HG03103 (cell line): Measurements from ENCODE around the gene ALPG.
"Not testable (repeated sequence)": the region's sequence is repeated elsewhere in the genome, so short reads cannot be mapped to it uniquely, and the experiment has no call there.

Source experiments
- ATAC-seq: cut with Tn5 transposase; IDR thresholded peaks from one replicate; pipeline ENCODE4 v1.9.1; 2021; ENCODE audit warnings: low read depth; ENCODE audit not compliant: unreplicated experiment

Gene ALPG

GRCh38 chr2:232376713-232377112 is 29.9 kb upstream of the ALPG start:
- ATAC-seq: no peak

GRCh38 chr2:232377319-232377718 is 29.3 kb upstream of the ALPG start:
- no peak for ATAC-seq

DNA sequence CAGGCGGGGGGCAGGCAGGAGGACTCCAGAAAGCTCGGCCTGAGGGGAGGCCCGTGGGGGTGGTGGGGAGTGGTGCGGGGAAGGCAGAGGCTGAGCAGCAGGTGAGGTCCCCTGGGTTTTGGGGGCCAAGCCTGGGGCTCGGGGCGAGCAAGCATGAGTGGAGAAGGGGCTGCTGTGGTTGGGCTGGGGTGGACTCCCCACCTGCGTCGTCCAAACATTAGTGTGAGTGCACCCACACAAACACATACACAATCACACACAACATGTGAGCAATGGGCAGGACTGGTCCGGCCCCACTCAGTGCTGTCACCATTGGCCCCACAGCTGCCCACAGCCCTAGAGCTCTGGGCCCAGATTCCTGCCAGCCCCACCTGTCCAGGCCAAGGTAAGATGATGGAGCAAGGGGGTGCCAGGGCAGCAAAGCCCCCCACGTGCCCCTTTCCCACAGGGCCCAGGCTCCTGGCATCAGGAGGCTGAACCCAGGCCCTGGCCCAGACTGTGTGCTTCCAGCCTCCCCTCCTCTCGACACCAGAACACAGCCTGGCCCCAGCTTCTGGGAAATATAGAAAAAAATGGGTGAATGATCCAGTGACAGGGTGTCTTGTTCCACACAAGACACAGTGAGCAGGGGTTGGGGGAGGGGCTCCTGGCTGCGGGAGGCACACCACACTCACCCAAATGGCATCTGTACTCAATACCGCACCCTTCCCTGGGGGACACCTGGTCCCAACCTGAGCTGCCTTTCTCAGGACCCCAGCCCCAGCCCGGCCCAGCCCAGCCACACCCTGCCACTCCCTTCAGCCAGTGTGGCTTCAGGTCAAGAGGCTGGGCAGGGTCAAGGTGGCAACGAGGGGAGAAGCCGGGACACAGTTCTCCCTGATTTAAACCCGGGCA is 28.6 kb upstream of the ALPG start:
- no peak for ATAC-seq

GRCh38 chr2:232378735-232379151 is 27.9 kb upstream of the ALPG start, which contains the start of gene ALPP:
Gene ALPP (plus strand): TSS chr2:232378751. CDS start chr2:232378803, 52 bp downstream.
- ATAC-seq: not testable (repeated sequence)

DNA sequence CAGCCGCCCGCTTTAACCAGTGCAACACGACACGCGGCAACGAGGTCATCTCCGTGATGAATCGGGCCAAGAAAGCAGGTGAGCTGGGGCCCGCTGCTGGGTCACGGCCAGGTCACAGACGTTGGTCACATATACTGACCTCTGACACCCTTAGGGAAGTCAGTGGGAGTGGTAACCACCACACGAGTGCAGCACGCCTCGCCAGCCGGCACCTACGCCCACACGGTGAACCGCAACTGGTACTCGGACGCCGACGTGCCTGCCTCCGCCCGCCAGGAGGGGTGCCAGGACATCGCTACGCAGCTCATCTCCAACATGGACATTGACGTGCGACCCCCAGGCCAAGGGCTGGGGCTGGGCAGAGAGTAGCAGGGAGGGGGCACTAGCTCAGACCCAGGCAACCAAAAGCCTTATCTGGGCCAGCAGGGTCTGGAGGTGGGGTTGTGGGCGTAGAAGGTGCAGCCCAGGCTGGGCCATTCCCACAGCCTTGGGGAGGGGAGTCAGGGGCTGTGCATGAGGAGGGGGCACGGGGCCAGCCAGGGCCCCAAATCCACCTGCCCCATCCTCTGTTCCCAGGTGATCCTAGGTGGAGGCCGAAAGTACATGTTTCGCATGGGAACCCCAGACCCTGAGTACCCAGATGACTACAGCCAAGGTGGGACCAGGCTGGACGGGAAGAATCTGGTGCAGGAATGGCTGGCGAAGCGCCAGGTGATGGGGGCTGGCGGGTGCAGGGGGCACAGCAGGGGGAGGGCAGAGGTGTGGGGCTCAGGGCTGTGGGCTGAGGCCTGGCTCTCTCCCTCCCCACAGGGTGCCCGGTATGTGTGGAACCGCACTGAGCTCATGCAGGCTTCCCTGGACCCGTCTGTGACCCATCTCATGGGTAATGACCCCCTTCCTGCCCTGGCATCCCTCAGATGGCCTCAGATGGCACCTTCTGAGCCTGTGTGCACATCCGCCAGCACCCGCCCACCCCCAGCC is 26.7 kb upstream of the ALPG start:
- ATAC-seq: not testable (repeated sequence)

- not testable (repeated sequence) for ATAC-seq
These were observed 25.2 kb upstream of the ALPG start for GRCh38 chr2:232381204-232382031.

GRCh38 chr2:232382331-232383225 is 24.1 kb upstream of the ALPG start:
- no peak for ATAC-seq

- ATAC-seq: no peak
These were observed 22.2 kb upstream of the ALPG start for GRCh38 chr2:232384466-232384865.

GRCh38 chr2:232385058-232385457 is 21.6 kb upstream of the ALPG start:
- not testable (repeated sequence) for ATAC-seq

DNA sequence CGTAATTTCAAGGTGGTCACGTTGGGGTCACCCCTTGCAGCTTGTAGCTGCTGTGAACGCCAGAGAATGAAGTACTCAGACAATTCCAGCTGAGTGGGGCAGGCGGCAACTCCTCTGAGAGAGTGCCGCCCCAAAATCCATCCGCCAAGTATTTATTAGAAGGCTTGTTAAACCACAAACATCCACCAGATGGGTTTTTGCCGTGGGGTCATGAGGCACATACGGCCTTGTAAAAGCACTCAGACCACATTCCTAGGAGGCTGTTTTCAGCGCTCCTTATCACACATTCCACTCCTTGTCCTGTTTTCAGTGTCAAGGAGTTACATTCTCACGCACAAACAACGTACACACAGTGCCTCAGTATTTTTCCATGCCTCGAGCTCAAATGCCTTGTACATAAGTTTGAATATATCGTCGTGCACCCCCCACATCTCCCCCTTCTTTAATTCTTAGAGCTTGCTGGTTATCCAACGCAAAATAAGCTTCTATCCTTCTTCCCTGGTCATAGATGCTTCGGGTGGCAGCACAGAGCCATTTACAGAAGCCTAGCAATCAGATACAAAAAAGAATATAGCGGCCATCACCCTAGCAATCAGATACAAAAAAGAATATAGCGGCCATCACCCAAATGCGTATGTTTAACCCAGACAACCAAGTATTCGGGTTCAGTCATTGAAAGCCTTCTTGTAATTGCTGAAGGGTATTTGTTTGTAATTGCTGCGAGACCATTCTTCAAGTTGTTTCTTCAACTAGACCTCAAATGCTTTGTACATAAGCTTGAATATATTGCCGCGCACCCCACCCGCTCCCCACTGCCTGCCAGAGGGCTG is 20.8 kb upstream of the ALPG start:
- no peak for ATAC-seq

DNA sequence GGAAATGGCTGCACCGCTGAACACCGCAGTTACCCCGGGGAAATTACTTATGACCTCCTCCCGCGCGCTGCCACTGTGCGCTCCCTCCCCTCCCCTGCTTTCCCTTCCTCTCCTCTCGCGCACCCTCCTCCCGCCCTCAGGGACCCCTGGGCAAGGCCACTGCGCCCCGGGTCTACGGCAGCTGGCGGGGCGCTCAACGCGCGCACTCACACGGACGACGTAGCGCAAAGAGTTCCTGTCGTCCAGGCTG is 20.2 kb upstream of the ALPG start:
- ATAC-seq: no peak

GRCh38 chr2:232386740-232387450 is 19.7 kb upstream of the ALPG start:
- no peak for ATAC-seq

GRCh38 chr2:232387451-232388171 is 19.0 kb upstream of the ALPG start:
- ATAC-seq: no peak

- no peak for ATAC-seq
These were observed 18.2 kb upstream of the ALPG start for GRCh38 chr2:232388324-232388891.

GRCh38 chr2:232389327-232389726 is 17.3 kb upstream of the ALPG start:
- no peak for ATAC-seq

DNA sequence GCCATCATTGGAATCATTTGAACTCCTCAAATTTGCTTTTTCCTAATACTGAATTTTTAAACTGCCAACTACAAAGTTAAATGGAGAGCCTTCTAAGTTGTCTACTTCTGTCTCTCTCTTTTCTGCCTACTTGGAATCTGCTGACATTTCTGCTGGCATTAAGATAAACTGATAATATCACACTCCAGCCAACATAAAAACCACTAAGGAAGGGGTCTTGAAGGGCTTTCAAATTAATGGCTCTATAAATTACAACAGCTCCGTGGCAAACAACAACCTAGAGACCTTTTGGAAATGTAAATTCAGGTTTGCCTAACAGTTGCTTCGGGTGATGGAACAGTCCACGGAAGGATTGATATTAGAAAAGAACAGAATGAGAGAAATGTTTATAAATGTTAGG is 16.0 kb upstream of the ALPG start:
- no peak for ATAC-seq

- no peak for ATAC-seq
These were observed 13.1 kb upstream of the ALPG start for GRCh38 chr2:232393556-232393955.
